IMR-90 (cell line): ENCODE measurements around the gene DLGAP3.

Source experiments
- CTCF ChIP-seq: conservative IDR thresholded peaks from 2 replicates; pipeline ENCODE4 v1.5.1; 2012; ENCODE audit warnings: mild to moderate bottlenecking, low read depth, low read length, improper control_type of control experiment
- FOS ChIP-seq: fragments of 150-350 bp; IDR thresholded peaks from 2 replicates; pipeline ENCODE4 v1.6.1; 2016; ENCODE audit warnings: low read depth, low read length
- TF ChIP-seq, protein P1 (sequence below): fragments of 150-350 bp; IDR thresholded peaks from 2 replicates; pipeline ENCODE4 v1.6.1; 2017; ENCODE audit warnings: mild to moderate bottlenecking, antibody characterized with exemption, low read length, low read depth

DNA sequence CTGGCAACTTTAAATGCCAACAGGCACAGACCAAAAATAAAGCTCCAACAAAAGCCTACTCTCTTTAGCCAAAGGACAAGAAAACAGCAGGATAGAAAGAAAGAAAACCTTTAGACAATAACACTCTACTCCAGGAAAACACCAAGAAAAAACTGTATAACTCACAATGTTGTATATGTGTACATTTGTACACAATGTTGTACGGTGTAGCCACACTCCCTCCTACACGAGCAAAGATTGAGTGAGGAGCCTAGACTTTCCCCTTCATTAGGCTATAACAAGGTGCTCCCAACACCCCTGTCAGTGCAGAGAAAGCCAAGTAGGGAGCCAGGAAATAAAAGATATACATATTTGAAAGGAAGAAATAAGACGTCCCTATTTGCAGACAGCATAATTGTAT, 112.7 kb downstream of the DLGAP3 start:
- TF ChIP-seq CTCF: no peak
- TF ChIP-seq, protein P1, sequence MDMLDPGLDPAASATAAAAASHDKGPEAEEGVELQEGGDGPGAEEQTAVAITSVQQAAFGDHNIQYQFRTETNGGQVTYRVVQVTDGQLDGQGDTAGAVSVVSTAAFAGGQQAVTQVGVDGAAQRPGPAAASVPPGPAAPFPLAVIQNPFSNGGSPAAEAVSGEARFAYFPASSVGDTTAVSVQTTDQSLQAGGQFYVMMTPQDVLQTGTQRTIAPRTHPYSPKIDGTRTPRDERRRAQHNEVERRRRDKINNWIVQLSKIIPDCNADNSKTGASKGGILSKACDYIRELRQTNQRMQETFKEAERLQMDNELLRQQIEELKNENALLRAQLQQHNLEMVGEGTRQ: no peak
- no peak for TF ChIP-seq FOS
